ENCODE measurements around the gene SPANXA1. TPM values are rescaled to one million over a fixed set of nuclear protein-coding genes. Genes with fewer than 3 reads are reported as not detected.

Gene SPANXA1
- not detected in 2 replicates for total RNA-seq

GRCh38 chrX:141584638-141585037, at the start of gene SPANXA1:
Gene SPANXA1 (minus strand): TSS chrX:141584738. CDS start chrX:141584678, 60 bp downstream.

DNA sequence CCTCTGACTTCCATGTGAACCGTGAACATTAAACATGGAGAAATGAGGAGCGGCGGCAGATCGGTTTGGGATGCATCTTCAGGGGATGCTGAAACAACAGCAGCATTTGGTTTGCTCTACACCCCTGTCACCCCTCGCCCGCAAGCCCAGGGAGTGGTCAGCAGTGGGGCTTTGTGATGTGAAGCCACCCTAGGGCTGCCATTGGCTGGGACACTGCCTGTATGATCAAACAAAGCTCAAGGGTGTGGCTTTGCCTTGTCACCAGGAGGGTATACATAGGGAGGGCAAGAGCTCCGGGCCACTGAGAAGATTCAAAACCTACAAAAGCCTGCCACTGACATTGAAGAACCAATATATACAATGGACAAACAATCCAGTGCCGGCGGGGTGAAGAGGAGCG, 4.9 kb upstream of the SPANXA1 start, which contains the start of gene SPANXA2:
Gene SPANXA2 (plus strand): TSS at position 301 of the 400 bp plus-strand sequence. CDS start 60 bp downstream, at position 361.

Other genes starting within 250 kb of the SPANXA1 start
- gene SPANXA2, start 5.0 kb upstream of the SPANXA1 start, total RNA-seq, result not detected in 2 replicates
- gene SPANXD, start 114.0 kb upstream of the SPANXA1 start, total RNA-seq, result not detected in 2 replicates

Measured in hair follicular keratinocyte (primary cell).